Dedifferentiated amniotic fluid mesenchymal stem cell (primary cell): ENCODE data around the gene KRT76.

Experiments
- DNase-seq: peaks from one replicate; pipeline ENCODE4 v3.0.0-alpha.2; 2016; ENCODE audit errors: extremely low spot score

The KRT76 gene

DNA sequence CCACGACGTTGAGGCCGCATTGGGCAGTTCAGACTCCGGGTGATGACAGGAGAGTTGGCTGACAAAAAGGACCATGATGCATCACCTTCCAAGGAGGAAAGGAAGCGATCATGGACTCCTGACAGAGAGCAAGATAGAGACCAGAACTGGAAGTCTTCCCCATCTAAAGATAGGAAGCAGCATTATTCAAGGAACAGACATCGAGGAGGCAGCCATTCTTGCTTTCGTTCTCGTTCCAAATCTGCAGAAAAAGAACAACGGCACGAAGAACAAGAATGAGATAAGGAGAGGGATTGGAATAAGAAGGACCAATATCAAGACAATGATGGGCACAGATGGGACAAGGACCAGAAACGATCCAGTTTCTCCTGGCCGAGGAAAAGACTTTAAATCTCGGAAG lies 46.8 kb downstream of the KRT76 start:
- DNase-seq = no peak

DNA sequence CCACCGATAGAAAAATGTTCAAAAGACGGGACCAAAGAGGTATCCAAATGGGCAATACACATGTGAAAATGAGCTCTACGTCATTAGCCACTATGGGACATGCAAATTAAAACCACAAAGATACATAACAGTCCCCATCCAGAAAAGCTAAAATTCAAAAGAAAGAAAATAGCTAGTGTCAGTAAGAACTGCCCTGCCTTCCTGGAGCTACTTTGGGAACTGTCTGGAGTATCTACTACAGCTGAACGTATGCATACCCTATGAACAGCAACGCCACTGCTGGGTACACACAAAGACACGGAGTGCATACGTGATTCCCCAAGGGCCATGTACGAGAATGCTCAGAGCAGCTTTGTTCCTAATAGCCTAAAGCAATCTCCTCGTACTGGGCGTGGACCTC lies 48.0 kb downstream of the KRT76 start:
- DNase-seq = no peak

- no peak for DNase-seq
These were observed 48.8 kb downstream of the KRT76 start for GRCh38 chr12:52728374-52728773.

DNA sequence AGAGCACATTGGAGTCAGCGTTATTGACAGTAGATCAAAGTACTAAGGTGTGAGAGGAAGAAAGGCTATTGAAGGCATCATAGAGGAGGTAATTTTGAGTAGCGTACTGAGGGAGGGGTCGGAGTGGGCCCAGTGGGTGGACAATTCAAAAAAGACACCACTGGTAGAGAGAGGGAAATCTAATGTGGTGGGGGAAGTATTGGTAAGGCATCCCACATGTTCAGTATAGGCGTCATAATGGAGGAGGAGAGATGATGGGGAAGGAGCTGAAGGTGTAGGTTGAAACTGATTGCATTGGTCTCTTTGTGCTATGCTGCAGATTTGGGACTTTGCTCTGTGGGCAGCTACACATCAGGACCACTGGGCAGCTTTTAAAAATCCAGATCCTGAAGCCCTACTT lies 50.1 kb downstream of the KRT76 start:
- DNase-seq = no peak

GRCh38 chr12:52726451-52726850 lies 50.7 kb downstream of the KRT76 start:
- DNase-seq = no peak

DNA sequence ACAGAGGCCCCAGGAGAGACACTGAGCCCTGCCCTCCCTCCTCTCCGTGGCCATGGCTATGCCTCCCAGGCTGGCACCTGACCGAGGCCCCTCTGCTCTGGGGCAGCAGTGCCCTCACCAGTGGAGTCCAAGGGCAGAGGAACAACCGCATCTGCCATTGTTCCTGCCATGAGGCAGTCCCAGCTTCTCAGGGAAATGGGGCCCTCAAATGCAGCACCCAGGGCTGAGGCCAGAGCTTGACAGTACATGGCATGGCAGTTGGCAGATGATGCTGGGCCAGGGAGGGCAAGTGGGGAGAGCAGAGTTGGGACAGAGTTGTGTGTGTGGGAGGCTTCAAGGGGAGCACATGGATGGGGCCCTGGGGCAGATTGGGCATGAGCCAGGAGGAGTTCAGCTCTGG lies 52.8 kb downstream of the KRT76 start:
- DNase-seq = no peak

DNA sequence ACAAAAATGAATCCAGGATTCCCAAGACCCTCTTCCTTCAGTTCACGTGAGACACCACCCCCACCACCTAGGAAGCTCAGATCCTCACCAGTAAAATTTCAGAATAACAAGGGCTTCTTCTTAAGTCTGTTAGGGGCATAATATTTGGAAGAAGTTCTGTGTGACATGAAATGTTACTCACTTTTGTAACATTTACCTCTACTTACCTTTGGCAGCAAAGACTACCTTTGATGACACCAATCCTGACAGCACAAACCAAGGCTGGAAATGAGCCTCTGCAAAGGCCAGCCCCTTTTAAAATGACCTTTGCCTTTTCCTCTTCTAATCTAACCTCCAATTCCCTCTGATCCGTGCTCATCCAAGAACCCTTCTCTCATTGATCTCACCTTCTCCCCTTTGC lies 54.5 kb downstream of the KRT76 start:
- no peak for DNase-seq

- no peak for DNase-seq
These were observed 55.2 kb downstream of the KRT76 start for GRCh38 chr12:52721838-52722470.

- no peak for DNase-seq
These were observed 56.7 kb downstream of the KRT76 start for GRCh38 chr12:52720365-52720886.
